ENCODE results near the gene MCC. TPM values are rescaled to one million over a fixed set of nuclear protein-coding genes. Genes with fewer than 3 reads are reported as not detected.

Gene MCC
- total RNA-seq, 4 donors from 2014 or later = 57.7 to 91.5 (median 76.0) TPM

DNA sequence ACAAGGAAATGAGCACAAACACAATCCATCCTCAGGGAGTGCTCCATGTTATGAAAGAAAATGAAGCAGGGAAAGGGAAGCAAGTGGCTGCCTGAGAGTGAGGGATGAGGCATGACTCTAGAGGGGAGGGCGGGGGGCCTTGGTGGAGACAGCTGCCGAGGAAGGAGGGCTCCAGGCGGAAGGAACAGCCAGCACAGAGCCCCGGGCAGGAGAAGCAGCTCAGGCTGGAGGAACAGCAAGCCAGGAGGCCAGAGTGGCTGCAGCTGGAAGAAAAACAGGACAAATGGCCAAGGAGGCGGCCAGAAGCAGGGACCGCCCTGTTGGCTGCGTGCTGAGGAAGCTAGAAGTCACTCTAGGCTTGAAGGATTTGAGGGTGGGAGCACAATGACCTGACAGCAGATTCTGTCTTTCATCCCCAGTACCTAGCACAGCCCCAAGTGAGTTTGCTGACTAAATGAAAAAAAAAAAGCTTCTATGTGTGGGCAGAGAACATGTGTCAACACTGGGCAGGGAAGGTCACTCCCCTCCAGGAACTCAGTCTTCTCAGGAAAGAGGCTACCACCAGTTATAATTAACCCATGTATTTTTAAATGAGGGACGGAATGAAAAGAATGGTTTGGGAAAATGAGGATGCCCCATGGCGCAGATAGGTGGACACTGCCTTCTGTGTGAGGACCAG, 368.9 kb downstream of the MCC start:
- WGBS, 2 donors = 67 to 68% methylated on average over 9 of the region's 9 CpGs
- DNase-seq (ENCODE audit: low spot score in 2 of 2) = no peak
- H3K4me3 ChIP-seq (ENCODE audit: low read depth, poor library complexity, severe bottlenecking) = no peak overlapping the region
- no peak for TF ChIP-seq POLR2A (IDR thresholded peaks at IDR 0.05)
- TF ChIP-seq, protein P1, sequence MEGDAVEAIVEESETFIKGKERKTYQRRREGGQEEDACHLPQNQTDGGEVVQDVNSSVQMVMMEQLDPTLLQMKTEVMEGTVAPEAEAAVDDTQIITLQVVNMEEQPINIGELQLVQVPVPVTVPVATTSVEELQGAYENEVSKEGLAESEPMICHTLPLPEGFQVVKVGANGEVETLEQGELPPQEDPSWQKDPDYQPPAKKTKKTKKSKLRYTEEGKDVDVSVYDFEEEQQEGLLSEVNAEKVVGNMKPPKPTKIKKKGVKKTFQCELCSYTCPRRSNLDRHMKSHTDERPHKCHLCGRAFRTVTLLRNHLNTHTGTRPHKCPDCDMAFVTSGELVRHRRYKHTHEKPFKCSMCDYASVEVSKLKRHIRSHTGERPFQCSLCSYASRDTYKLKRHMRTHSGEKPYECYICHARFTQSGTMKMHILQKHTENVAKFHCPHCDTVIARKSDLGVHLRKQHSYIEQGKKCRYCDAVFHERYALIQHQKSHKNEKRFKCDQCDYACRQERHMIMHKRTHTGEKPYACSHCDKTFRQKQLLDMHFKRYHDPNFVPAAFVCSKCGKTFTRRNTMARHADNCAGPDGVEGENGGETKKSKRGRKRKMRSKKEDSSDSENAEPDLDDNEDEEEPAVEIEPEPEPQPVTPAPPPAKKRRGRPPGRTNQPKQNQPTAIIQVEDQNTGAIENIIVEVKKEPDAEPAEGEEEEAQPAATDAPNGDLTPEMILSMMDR (IDR thresholded peaks at IDR 0.05) = no peak
- intact Hi-C loops (cut with DNase I; ENCODE audit: low total_unique reads) = no loop called here

DNA sequence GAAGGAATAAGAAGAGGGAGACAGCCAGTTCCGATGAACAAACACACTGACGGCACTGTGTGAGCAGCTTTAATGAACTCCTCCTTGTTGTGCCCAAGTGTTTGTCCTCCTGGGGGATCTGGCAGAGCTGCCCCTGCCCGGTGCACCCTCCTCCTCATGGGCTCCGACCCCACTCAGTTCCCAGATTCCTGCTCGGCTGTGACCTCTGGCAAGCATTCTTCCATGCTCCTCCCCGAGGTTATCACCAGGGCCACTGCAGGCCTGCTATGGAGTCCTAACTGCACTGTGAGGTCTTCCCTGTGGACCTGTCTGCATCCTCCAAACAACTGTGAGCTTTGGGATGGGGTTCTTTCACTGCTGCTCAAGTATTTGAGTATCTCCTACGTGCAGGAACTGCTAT, 369.5 kb downstream of the MCC start:
- intact Hi-C loops (cut with DNase I; ENCODE audit: low total_unique reads) = no loop called here
- DNase-seq (ENCODE audit: low spot score in 2 of 2) = no peak
- no peak for TF ChIP-seq POLR2A (IDR thresholded peaks at IDR 0.05)
- TF ChIP-seq, protein P1 (IDR thresholded peaks at IDR 0.05) = no peak
- no peak overlapping the region for H3K4me3 ChIP-seq (ENCODE audit: low read depth, poor library complexity, severe bottlenecking)
- WGBS, 2 donors = 64 to 73% methylated on average over 7 of the region's 7 CpGs

DNA sequence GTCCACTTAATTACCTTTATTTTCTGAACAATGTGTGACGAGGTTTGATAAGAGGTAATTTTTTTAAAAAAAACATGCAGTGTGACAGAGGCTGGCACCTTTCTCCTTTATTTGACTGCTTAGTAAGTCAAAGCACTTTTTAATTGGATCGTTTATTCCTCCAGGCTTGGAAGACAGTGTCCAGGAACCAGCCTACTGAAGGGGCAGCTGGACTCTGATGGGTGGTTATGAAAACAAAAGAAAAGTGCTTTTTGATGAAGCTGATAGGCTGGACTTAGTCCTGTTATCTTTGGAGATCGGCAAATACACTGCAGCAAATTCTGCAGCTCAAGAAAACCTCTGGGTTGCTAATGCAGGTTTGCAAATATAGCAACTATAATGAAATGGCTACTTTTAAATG, 370.0 kb downstream of the MCC start:
- DNase-seq (ENCODE audit: low spot score in 2 of 2) = no peak
- H3K4me3 ChIP-seq (ENCODE audit: low read depth, poor library complexity, severe bottlenecking) = no peak overlapping the region
- intact Hi-C loops (cut with DNase I; ENCODE audit: low total_unique reads) = no loop called here
- 86 to 91% methylated on average over 3 of the region's 3 CpGs for WGBS, 2 donors
- TF ChIP-seq, protein P1 (IDR thresholded peaks at IDR 0.05) = no peak
- no peak for TF ChIP-seq POLR2A (IDR thresholded peaks at IDR 0.05)

DNA sequence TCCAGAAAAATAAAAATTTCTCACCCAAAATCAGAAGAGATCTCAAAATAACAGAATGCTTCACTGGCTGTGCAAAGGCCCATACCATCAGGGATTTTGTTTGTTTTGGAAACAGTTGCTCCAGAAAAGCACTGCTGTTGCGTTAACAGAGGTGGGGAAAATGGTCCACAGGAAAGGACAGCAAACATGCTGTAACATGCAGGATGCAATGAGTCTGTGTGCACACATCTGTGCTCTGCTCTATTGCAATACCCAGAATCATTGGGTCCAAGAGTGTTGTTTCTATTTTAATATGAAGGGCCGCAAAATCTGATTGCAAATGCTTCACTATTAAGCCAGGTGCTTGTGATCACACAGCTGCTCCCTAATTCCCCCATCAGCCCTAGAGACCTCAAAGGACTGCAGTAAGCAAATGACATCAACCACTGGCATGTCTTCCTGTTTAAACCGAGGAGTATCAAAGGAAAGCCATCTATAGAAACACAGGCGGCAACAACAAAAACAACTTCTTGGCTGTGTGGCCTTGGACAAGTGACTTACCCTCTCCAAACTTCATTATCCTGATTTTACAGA, 370.6 kb downstream of the MCC start:
- no peak for TF ChIP-seq POLR2A (IDR thresholded peaks at IDR 0.05)
- TF ChIP-seq, protein P1 (IDR thresholded peaks at IDR 0.05) = no peak
- intact Hi-C loops (cut with DNase I; ENCODE audit: low total_unique reads) = no loop called here
- no peak for DNase-seq (ENCODE audit: low spot score in 2 of 2)
- 59 to 79% methylated on average over 4 of the region's 4 CpGs for WGBS, 2 donors
- no peak overlapping the region for H3K4me3 ChIP-seq (ENCODE audit: low read depth, poor library complexity, severe bottlenecking)

DNA sequence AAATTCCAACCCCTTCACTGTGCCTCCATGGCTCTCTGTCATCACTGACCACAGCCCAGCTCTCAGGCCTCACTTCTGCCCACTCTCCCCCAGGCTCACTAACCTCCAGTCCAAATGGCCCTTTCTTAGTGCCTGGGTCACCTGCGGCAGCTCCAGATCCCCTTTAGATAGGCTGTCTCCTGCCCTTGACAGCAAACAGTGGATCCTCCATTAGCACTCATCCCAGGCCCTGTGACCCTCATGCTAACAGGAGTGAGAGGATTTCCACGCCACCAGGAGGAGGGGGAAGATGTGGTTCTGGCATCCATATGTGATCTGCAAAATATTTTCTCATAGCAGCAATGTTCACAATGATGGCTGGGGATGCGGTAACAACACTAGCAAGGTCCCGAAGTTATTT, 372.3 kb downstream of the MCC start:
- no peak overlapping the region for H3K4me3 ChIP-seq (ENCODE audit: low read depth, poor library complexity, severe bottlenecking)
- no peak for TF ChIP-seq POLR2A (IDR thresholded peaks at IDR 0.05)
- DNase-seq (ENCODE audit: low spot score in 2 of 2) = no peak
- intact Hi-C loops (cut with DNase I; ENCODE audit: low total_unique reads) = no loop called here
- 92 to 97% methylated on average over 4 of the region's 4 CpGs for whole genome bisulfite sequencing, 2 donors

DNA sequence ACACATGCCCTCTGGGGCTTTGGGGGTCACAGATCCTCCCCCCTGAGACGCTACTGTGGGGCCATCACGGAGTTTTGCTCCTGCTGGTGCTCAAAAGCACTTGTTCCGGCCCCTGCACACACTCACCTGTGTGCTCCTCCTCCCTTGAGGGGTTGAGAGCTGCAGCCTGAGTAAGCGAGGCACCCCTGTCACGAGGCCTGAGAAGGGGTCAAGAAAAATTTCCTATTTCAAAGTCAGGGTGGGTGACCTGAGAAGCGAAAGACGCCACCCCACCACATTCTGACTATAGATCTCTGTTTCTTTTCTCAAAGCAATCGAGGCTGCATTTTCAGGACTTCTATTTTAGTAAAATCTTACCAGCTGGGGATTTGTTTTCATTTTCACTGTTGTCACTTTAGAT, 373.2 kb downstream of the MCC start:
- TF ChIP-seq, protein P1 (IDR thresholded peaks at IDR 0.05) = no peak
- TF ChIP-seq POLR2A (IDR thresholded peaks at IDR 0.05) = no peak
- intact Hi-C loops (cut with DNase I; ENCODE audit: low total_unique reads) = no loop called here
- 90 to 99% methylated on average over 7 to 8 of the region's 8 CpGs for WGBS, 2 donors
- H3K4me3 ChIP-seq (ENCODE audit: low read depth, poor library complexity, severe bottlenecking) = no peak overlapping the region
- DNase-seq (ENCODE audit: low spot score in 2 of 2) = no peak
